ENCODE results near the gene CTSH. TPM values are rescaled to one million over a fixed set of nuclear protein-coding genes. Genes with fewer than 3 reads are reported as not detected.

Gene CTSH
- total and polyA plus RNA-seq, 2 of the 13 experiments (the other 11 are each of a cell fraction or from before 2014, with no cell fraction given): 265 to 653 TPM

DNA sequence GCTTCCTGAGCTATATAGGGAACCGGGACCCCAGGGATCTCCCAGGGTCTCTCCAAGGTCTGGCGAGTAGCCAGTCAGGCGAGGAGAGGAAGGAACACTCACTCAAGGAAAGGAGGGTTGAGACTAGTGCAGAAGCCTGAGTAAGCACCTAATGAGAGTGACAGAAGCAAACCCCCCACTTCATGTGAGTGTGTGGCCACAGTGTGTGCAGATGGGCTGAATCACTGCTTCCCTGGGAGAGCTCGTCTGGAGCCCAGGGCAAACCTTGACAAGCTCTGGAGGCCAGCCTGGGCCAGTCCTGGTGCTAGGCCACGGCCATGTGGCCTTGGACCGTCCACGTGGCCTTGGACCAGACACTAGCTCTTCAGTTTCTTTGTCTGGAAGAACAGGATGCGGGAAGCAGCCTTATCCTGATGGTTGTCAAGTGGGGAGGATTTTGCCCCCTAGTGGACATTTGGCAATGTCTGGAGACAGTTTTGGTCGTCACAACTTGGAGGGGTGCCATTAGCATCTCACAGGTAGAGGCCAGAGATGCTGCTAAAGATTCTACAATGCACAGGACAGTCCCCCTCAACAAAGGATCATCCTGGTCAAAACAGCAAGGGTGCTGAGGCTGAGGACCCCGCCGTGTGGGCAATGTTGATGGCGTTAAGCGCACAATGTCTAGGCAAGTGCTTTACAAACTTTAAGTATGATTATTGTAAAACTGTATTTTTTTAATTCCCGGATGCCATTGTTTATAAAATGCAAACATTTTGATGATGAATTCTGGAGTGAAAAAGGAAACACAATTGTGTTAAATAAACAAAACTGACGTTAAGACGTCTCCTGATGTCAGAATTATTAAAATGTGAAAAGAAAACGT lies 34.8 kb upstream of the CTSH start (continued):
- TF ChIP-seq ZNF704 (CRISPR knock-in tag; IDR thresholded peaks at IDR 0.05; ENCODE audit: borderline replicate concordance) (no peak), SALL2 (CRISPR knock-in tag; IDR thresholded peaks at IDR 0.05) (0 out of 2 replicates have a peak, but pooled peaks have one; percentile 37), NR2C2 (CRISPR knock-in tag; IDR thresholded peaks at IDR 0.05; ENCODE audit: borderline replicate concordance) (no peak), REXO4 (CRISPR knock-in tag; IDR thresholded peaks at IDR 0.05; ENCODE audit: borderline replicate concordance) (no peak), ZNF776 (CRISPR knock-in tag; IDR thresholded peaks at IDR 0.05) (no peak), SNAPC2 (CRISPR knock-in tag; IDR thresholded peaks at IDR 0.05) (0 out of 2 replicates have a peak, but pooled peaks have one; percentile 44), TFDP2 (CRISPR knock-in tag; IDR thresholded peaks at IDR 0.05) (peak; percentile 55), TEF (CRISPR knock-in tag; IDR thresholded peaks at IDR 0.05) (no peak), ZNF780A (CRISPR knock-in tag; IDR thresholded peaks at IDR 0.05) (no peak), ZNF512 (CRISPR knock-in tag; IDR thresholded peaks at IDR 0.05) (no peak)
- TF ChIP-seq, protein P1, sequence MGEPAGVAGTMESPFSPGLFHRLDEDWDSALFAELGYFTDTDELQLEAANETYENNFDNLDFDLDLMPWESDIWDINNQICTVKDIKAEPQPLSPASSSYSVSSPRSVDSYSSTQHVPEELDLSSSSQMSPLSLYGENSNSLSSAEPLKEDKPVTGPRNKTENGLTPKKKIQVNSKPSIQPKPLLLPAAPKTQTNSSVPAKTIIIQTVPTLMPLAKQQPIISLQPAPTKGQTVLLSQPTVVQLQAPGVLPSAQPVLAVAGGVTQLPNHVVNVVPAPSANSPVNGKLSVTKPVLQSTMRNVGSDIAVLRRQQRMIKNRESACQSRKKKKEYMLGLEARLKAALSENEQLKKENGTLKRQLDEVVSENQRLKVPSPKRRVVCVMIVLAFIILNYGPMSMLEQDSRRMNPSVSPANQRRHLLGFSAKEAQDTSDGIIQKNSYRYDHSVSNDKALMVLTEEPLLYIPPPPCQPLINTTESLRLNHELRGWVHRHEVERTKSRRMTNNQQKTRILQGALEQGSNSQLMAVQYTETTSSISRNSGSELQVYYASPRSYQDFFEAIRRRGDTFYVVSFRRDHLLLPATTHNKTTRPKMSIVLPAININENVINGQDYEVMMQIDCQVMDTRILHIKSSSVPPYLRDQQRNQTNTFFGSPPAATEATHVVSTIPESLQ (CRISPR knock-in tag; conservative IDR thresholded peaks at IDR 0.05): no peak
- TF ChIP-seq, protein P2, sequence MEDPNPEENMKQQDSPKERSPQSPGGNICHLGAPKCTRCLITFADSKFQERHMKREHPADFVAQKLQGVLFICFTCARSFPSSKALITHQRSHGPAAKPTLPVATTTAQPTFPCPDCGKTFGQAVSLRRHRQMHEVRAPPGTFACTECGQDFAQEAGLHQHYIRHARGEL (CRISPR knock-in tag; IDR thresholded peaks at IDR 0.05): no peak
- TF ChIP-seq, protein P3, sequence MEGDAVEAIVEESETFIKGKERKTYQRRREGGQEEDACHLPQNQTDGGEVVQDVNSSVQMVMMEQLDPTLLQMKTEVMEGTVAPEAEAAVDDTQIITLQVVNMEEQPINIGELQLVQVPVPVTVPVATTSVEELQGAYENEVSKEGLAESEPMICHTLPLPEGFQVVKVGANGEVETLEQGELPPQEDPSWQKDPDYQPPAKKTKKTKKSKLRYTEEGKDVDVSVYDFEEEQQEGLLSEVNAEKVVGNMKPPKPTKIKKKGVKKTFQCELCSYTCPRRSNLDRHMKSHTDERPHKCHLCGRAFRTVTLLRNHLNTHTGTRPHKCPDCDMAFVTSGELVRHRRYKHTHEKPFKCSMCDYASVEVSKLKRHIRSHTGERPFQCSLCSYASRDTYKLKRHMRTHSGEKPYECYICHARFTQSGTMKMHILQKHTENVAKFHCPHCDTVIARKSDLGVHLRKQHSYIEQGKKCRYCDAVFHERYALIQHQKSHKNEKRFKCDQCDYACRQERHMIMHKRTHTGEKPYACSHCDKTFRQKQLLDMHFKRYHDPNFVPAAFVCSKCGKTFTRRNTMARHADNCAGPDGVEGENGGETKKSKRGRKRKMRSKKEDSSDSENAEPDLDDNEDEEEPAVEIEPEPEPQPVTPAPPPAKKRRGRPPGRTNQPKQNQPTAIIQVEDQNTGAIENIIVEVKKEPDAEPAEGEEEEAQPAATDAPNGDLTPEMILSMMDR (CRISPR knock-in tag; IDR thresholded peaks at IDR 0.05): peak; percentile 88
- TF ChIP-seq, protein P4, sequence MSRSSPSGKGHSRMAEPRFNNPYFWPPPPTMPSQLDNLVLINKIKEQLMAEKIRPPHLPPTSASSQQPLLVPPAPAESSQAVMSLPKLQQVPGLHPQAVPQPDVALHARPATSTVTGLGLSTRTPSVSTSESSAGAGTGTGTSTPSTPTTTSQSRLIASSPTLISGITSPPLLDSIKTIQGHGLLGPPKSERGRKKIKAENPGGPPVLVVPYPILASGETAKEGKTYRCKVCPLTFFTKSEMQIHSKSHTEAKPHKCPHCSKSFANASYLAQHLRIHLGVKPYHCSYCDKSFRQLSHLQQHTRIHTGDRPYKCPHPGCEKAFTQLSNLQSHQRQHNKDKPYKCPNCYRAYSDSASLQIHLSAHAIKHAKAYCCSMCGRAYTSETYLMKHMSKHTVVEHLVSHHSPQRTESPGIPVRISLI (CRISPR knock-in tag; IDR thresholded peaks at IDR 0.05; ENCODE audit: borderline replicate concordance): peak; percentile 35; the same call in 1 of the 2 replicates
- TF ChIP-seq, protein P5, sequence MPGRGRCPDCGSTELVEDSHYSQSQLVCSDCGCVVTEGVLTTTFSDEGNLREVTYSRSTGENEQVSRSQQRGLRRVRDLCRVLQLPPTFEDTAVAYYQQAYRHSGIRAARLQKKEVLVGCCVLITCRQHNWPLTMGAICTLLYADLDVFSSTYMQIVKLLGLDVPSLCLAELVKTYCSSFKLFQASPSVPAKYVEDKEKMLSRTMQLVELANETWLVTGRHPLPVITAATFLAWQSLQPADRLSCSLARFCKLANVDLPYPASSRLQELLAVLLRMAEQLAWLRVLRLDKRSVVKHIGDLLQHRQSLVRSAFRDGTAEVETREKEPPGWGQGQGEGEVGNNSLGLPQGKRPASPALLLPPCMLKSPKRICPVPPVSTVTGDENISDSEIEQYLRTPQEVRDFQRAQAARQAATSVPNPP (CRISPR knock-in tag; IDR thresholded peaks at IDR 0.05): peak; percentile 55; the same call in 1 of the 2 replicates
